Mucosa of descending colon (tissue), 3 donors: ENCODE results near the gene DNAH2. TPM values are rescaled to one million over a fixed set of nuclear protein-coding genes. Genes with fewer than 3 reads are reported as not detected.

Experiments
- ATAC-seq: fragments of 200-7000 bp; cut with Tn5 transposase; one replicate; pipeline ENCODE4 v1.9.1; 2020; ENCODE audit warnings: mild to moderate bottlenecking, moderate library complexity
- DNase-seq, 3 donors: peaks; one replicate each; pipeline ENCODE4 v3.0.0-alpha.2; 2020
- H3K36me3 ChIP-seq: fragments of 200-600 bp; one replicate; pipeline ENCODE4 v1.8.0; 2021; ENCODE audit warnings: low read depth, mild to moderate bottlenecking
- H3K4me1 ChIP-seq: fragments of 200-600 bp; one replicate; pipeline ENCODE4 v1.8.0; 2021; ENCODE audit warnings: low read depth, mild to moderate bottlenecking
- H3K4me3 ChIP-seq: fragments of 200-600 bp; one replicate; pipeline ENCODE4 v1.8.0; 2021; ENCODE audit warnings: mild to moderate bottlenecking
- H3K9me3 ChIP-seq: fragments of 200-600 bp; one replicate; pipeline ENCODE4 v1.8.0; 2021; ENCODE audit warnings: mild to moderate bottlenecking
- CTCF ChIP-seq: fragments of 200-600 bp; IDR thresholded peaks from one replicate; pipeline ENCODE4 v1.8.0; 2022; ENCODE audit warnings: antibody characterized with exemption, mild to moderate bottlenecking
- intact Hi-C, 2 donors: fragments of 100-400 bp; cut with DNase I in 1 of 2; cut with micrococcal nuclease in 1 of 2; formaldehyde crosslinking; loops; one replicate each; pipeline versions ENCODE4 v1.11.0 to v1.11.1; 2022; cut with DNase I, micrococcal nuclease
- total RNA-seq, 3 donors: library from RNA; stranded (reverse); fragmentation: NEBNext Ultra II Directional in 2 of 3; extraction: Animal tissue kit (Norgen Biotek cat#: 25700) in 2 of 3; gene quantifications; one replicate each; pipeline versions ENCODE4 v1.2.1 to v1.2.4, GENCODE V29; 2021 to 2023
- donor health status: DM: no; HTN: no; CAD: no; lungs with moderate emphysema.
- donor health status: DM: no; HTN: no; CAD: no.
- donor health status: DM: no; HTN: yes; CAD: no.

Gene DNAH2
- total RNA-seq, 3 donors from 2014 or later: 0.19 to 0.70 (median 0.29) TPM

GRCh38 chr17:7789131-7789530 lies 71.6 kb downstream of the DNAH2 start:
- TF ChIP-seq CTCF: no peak
- no peak for ATAC-seq
- DNase-seq: no peak
- Histone ChIP-seq H3K4me3 (no peak overlapping the region), H3K36me3 (no peaks in the 10 kb centered on the region), H3K4me1 (no peaks in the 10 kb centered on the region), H3K9me3 (no peaks in the 10 kb centered on the region)
- intact Hi-C loops: no loop called here

- intact Hi-C loops: no loop called here
- H3K36me3 ChIP-seq: no peaks in the 10 kb centered on the region
These were observed 72.6 kb downstream of the DNAH2 start for GRCh38 chr17:7790150-7790549.

GRCh38 chr17:7792611-7793010 lies 75.1 kb downstream of the DNAH2 start:
- ATAC-seq (no peak), DNase-seq (no peak)
- Histone ChIP-seq H3K4me3 (no peak overlapping the region), H3K9me3 (no peaks in the 10 kb centered on the region), H3K4me1 (no peaks in the 10 kb centered on the region), H3K36me3 (no peaks in the 10 kb centered on the region)
- intact Hi-C loops: no loop called here
- no peak for TF ChIP-seq CTCF

More at GRCh38 chr17:7790150-7790549, 72.6 kb downstream of the DNAH2 start:
- no peak overlapping the region for H3K4me3 ChIP-seq
- no peaks in the 10 kb centered on the region for H3K9me3 ChIP-seq
- ATAC-seq (no peak), DNase-seq (no peak)
- TF ChIP-seq CTCF: no peak
- no peaks in the 10 kb centered on the region for H3K4me1 ChIP-seq

GRCh38 chr17:7794075-7794663 lies 76.6 kb downstream of the DNAH2 start:
- ATAC-seq: no peak
- H3K4me1 ChIP-seq: no peaks in the 10 kb centered on the region
- no peak for DNase-seq
- intact Hi-C loops: no loop called here
- H3K4me3 ChIP-seq: no peak overlapping the region
- TF ChIP-seq CTCF: no peak
- no peaks in the 10 kb centered on the region for H3K36me3 ChIP-seq
- H3K9me3 ChIP-seq: no peaks in the 10 kb centered on the region

- no peaks in the 10 kb centered on the region for H3K9me3 ChIP-seq
- no peak for DNase-seq
- intact Hi-C loops: no loop called here
- no peaks in the 10 kb centered on the region for H3K36me3 ChIP-seq
- no peak for TF ChIP-seq CTCF
- ATAC-seq: no peak
- no peak overlapping the region for H3K4me3 ChIP-seq
- no peaks in the 10 kb centered on the region for H3K4me1 ChIP-seq
These were observed 80.4 kb downstream of the DNAH2 start for GRCh38 chr17:7797976-7798375.

- Histone ChIP-seq H3K9me3 (no peaks in the 10 kb centered on the region), H3K4me3 (no peak overlapping the region), H3K4me1 (no peaks in the 10 kb centered on the region), H3K36me3 (no peaks in the 10 kb centered on the region)
- ATAC-seq (no peak), DNase-seq (no peak)
- intact Hi-C loops: no loop called here
- no peak for TF ChIP-seq CTCF
These were observed 81.3 kb downstream of the DNAH2 start for GRCh38 chr17:7798839-7799238.
